ENCODE results near the gene DMAC2L. TPM values are rescaled to one million over a fixed set of nuclear protein-coding genes. Genes with fewer than 3 reads are reported as not detected.
"Not testable (repeated sequence)": the region's sequence is repeated elsewhere in the genome, so short reads cannot be mapped to it uniquely, and the experiment has no call there.

Gene DMAC2L
- total RNA-seq, 1 donor from 2014 or later: 22.2 TPM

GRCh38 chr14:50347521-50347920 is 35.4 kb downstream of the DMAC2L start:
- peak; percentile 33 for ATAC-seq

GRCh38 chr14:50348933-50349332 is 36.8 kb downstream of the DMAC2L start:
- intact Hi-C loops (cut with DNase I): no loop called here
- ATAC-seq (no peak), DNase-seq (ENCODE audit: low spot score) (no peak)

More at GRCh38 chr14:50347521-50347920, 35.4 kb downstream of the DMAC2L start:
- intact Hi-C loops (cut with DNase I): no loop called here
- DNase-seq (ENCODE audit: low spot score): no peak

DNA sequence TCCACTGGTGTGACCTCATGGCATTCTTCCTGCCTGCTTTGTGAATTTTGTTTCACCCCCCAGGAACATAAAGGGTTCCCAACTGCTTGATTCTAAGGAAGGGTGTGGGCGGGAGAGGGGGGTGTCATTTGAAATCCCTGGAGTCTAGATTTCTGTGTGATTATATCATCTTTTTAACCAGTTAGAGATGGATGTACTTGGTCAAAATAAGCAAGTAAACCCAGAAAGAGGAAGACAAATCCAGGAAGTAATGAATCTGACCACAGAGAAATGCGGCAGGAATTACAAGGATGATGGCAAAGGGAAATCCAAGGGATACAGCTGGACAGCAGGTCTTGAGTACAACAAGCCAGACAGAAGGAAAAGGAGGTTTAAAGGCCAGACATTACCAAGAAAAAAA is 38.9 kb downstream of the DMAC2L start:
- ATAC-seq: no peak
- DNase-seq (ENCODE audit: low spot score): no peak
- intact Hi-C loops (cut with DNase I): no loop called here

- intact Hi-C loops (cut with DNase I): no loop called here
- ATAC-seq: no peak
Observed at GRCh38 chr14:50352584-50352983, 40.5 kb downstream of the DMAC2L start.

DNA sequence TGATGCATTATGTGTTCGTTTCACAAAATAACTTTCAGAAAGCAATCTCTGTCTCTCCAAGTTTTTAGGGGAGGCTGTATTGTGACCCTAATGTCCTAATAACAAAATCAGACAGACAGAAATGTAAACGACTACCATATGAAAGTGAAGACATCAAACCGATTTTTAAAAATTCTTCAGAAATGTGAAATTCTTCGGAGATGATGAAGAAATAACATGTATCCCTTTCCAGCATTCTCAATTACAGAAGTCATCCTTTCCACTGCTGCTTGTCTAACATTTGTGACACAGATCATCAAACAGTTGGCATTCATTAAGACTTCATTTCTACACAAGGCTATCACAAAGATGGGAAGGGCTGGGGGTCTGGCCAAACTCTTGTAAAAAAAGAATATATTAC is 41.0 kb downstream of the DMAC2L start:
- no peak for ATAC-seq
- no peak for DNase-seq (ENCODE audit: low spot score)
- intact Hi-C loops (cut with DNase I): no loop called here

More at GRCh38 chr14:50352584-50352983, 40.5 kb downstream of the DMAC2L start:
- no peak for DNase-seq (ENCODE audit: low spot score)

DNA sequence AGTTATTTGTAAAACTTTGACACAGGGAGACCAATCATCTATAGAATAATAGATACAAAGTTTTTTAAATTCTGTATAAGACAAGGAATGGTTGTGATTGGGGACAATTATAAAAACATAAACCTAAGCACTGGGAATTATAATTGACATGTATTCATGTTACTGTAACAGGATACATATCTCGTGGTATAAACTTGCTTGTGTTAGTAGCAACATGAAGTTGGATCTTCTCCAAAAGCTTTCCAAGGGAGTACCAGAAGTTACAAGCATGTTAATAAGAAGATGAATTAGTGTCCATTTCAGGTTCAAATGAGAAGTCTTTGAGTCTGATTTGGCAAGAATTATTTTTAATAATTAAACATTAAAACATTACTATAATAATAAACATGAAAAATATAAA is 42.4 kb downstream of the DMAC2L start:
- ATAC-seq (no peak), DNase-seq (ENCODE audit: low spot score) (no peak)
- intact Hi-C loops (cut with DNase I): no loop called here

DNA sequence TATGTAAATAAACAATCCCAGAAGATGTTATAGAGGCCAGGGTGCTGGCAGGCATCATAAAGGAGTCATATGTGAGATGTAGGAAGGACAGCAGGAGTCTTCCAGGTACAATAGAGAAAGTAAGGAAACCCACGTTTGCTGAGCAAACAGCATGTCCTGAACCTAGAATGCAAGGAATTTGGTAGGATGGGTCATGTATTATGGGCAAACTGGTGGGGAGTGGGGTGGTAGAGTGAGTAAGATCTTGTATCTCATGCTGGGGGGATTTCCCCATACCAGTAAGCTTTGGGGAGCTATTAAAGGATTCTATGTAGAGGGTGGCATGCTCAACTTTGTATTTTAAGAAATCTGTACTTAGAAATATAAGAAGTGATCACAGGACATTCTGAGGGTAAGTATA is 43.6 kb downstream of the DMAC2L start:
- no peak for DNase-seq (ENCODE audit: low spot score)
- intact Hi-C loops (cut with DNase I): no loop called here
- no peak for ATAC-seq

GRCh38 chr14:50356283-50356682 is 44.2 kb downstream of the DMAC2L start:
- intact Hi-C loops (cut with DNase I); ATAC-seq; DNase-seq (ENCODE audit: low spot score): not testable (repeated sequence)

DNA sequence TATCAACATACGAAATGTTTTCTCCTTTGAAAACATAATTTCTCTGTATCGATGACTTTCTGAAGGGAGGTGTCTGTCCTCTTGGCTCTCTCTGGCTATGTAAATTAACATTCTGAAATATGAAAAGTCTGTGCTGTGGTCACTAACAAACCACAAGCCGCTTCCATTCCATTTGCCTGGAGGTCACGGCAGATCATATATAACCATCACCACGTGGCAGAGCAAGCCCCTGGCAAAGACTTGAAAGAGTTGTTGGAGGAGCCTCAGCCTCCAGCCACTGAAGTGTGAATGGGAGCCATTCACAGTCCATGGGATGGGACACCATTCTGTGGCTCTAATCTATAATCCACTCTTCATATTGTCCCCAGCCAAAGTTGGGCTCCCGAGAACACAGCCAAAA is 45.0 kb downstream of the DMAC2L start:
- intact Hi-C loops (cut with DNase I): no loop called here
- DNase-seq (ENCODE audit: low spot score): no peak
- ATAC-seq: no peak

DNA sequence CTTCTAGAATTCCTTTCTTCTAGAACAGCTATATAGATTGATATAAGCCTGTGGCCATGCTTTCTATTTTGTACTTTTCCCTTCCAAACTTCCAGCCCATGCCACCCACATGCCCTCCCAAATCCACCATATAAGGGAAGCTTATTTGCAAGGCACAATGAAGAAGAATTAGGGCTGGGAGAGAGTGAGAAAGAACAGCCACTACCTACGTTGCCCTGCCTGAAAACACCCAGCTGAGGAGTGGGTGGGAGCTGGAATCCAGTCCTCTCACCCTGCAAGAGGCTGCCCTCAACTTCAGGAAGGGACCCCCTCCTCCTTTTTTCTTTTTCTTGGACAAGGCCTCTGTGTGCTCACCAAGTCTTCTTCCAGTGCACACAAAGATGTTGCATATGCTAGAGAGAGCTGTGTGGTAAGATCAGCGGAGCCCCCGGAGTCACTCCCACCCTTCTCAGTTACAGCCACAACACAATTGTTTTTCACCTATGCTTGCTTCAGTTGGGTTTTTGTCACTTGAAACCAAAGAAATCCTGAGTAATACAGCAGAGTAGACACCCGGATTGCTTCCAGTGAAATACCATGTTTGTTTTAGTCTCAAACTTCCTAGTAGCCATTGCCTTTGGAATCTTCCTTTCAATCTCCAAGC is 45.8 kb downstream of the DMAC2L start:
- ATAC-seq: no peak
- DNase-seq (ENCODE audit: low spot score): no peak
- intact Hi-C loops (cut with DNase I): no loop called here

- intact Hi-C loops (cut with DNase I): no loop called here
- no peak for DNase-seq (ENCODE audit: low spot score)
- ATAC-seq: no peak
Observed at GRCh38 chr14:50359631-50360030, 47.5 kb downstream of the DMAC2L start.

GRCh38 chr14:50360093-50360492 is 48.0 kb downstream of the DMAC2L start:
- DNase-seq (ENCODE audit: low spot score): no peak
- ATAC-seq: no peak

GRCh38 chr14:50360851-50361250 is 48.7 kb downstream of the DMAC2L start:
- intact Hi-C loops (cut with DNase I): no loop called here
- DNase-seq (ENCODE audit: low spot score): no peak
- no peak for ATAC-seq

More at GRCh38 chr14:50360093-50360492, 48.0 kb downstream of the DMAC2L start:
- intact Hi-C loops (cut with DNase I): no loop called here

GRCh38 chr14:50361473-50362403 is 49.6 kb downstream of the DMAC2L start:
- ATAC-seq; intact Hi-C loops (cut with DNase I); DNase-seq (ENCODE audit: low spot score): not testable (repeated sequence)

DNA sequence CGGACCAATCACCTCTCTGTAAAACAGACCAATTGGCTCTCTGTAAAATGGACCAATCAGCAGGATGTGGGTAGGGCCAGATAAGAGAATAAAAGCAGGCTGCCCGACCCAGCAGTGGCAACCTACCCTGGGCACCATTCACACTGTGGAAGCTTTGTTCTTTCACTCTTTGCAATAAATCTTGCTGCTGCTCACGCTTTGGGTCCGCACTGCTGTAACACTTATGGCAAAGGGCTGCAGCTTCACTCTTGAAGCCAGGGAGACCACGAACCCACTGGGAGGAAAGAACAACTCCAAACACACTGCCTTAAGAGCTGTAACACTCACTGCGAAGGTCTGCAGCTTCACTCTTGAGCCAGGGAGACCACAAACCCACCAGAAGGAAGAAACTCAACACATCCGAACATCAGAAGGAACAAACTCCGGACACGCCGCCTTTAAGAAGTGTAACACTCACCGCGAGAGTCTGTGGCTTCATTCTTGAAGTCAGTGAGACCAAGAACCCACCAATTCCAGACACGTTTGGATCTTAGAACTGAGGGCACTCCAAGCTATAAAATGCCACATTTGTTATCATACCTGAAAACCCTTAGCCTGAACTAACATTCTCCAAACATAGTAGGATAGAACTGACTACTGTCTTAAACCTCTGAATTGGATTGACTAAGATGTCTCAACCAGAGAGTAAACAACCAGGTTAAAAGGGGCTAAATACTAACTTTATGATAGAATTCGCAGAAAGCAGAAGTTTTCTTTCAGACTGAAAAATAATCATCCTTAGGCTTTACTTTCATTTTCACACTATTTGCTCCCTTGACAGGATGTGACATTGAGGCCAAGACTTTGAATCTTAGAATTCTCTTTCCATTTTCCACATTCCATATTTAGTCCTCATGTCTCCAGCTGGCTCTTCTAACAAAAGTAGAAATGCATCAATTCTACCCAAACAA is 50.9 kb downstream of the DMAC2L start:
- intact Hi-C loops (cut with DNase I): no loop called here
- DNase-seq (ENCODE audit: low spot score): no peak
- peak; percentile 48 for ATAC-seq

DNA sequence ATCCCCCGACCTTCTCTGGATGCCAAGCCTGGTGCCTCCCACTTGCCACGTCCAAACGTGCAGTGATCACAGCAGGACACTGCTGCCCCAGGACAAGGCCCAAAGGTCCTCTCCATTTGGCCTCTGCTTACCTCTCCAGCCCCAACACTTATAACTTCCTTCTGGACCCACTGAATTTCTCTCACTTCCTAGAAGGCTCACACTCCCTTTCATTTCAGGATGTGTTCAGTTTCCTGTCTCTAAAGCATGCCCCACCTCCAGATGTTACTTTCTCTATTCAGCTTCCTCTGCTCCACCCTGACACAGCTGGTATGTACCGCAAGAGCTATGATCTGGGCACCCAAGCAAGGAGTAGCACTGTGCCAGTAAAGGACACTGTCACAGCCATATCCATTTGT is 51.6 kb downstream of the DMAC2L start:
- intact Hi-C loops (cut with DNase I): no loop called here
- no peak for DNase-seq (ENCODE audit: low spot score)
- ATAC-seq: peak; percentile 74

DNA sequence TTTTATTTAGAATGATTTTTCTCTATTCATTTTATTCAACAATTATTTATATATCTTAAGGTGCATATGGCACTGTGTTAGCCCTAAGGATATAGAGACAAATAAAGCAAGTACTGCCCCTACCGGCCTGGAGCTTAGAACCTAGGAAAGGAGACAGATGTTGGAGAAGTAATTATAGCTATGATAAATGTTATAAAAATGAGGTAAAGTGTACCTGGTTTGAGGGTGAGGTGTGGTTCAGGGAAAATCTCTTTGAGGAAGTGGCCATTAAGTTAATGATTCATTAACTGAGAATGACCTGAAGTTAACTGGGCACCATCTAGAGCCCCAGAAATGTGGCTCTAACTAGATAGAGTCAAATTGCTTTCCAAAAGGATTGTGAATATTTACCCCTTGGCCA is 52.7 kb downstream of the DMAC2L start:
- intact Hi-C loops (cut with DNase I): no loop called here
- DNase-seq (ENCODE audit: low spot score): no peak
- no peak for ATAC-seq

DNA sequence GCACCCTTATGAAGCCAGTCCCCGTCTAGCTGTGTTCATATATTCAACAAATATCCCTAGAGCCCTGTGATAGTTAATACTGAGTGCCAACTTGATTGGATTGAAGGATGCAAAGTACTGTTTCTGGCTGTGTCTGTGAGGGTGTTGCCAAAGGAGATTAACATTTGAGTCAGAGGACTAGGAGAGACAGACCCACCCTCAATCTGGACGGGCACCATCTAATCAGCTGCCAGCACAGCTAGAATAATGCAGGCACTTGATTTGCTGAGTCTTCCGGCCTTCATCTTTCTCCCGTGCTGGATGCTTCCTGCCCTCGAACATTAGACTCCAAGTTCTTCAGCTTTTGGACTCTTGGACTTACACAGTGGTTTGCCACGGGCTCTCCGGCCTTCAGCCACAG is 53.4 kb downstream of the DMAC2L start:
- intact Hi-C loops (cut with DNase I); DNase-seq (ENCODE audit: low spot score); ATAC-seq: not testable (repeated sequence)

DNA sequence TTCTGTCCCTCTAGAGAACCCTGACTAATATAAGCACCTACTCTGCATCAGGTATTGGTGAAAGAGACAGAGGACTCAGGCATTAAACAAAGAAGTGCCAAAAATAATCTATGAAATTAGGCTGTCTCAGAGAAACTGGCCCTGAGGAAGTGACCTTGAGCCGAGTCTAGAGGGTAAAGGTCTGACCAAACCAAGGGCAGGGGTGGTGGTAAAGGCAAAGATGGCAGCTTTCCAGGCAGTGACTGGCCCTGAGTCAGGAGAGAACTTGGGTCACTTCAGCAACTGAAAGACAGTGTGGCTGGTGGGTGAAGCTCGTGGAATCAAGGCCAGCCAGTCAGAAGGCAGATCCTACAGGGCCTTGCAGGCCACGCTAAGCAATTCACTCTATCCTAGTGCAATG is 54.0 kb downstream of the DMAC2L start:
- no peak for ATAC-seq
- no peak for DNase-seq (ENCODE audit: low spot score)
- intact Hi-C loops (cut with DNase I): no loop called here

Measured in sciatic nerve (tissue), 2 donors.